ENCODE data around the gene NQO1.

The NQO1 gene

GRCh38 chr16:69724981-69725479 lies 1.3 kb downstream of the NQO1 start:
- CTCF ChIA-PET: interaction anchor here (1.3 to 2.5 kb wide), 2 partner anchors 16 to 30 kb away, joined by 5 to 13 read pairs; partner anchors contain the start of gene NOB1
- Histone ChIP-seq H3K4me3 (ENCODE audit: low read depth, low read length) (no peak overlapping the region), H3K4me1 (ENCODE audit: control insufficient read depth, insufficient read depth, low read length) (no peaks in the 10 kb centered on the region; the same call in 1 of the 2 replicates), H3K27ac (ENCODE audit: extremely low read depth, low read depth, low read length) (no peak overlapping the region), H3K36me3 (ENCODE audit: control insufficient read depth in 2 of 2, insufficient read depth in 1 of 2, low read length in 2 of 2) (no peaks in the 10 kb centered on the region), H3K9me3 (ENCODE audit: control insufficient read depth, insufficient read depth, low read depth, low read length) (no peaks in the 10 kb centered on the region)
- TF ChIP-seq ZNF600 (tag by site-specific recombination; IDR thresholded peaks at IDR 0.05) (no peak), ZNF777 (tag by site-specific recombination; IDR thresholded peaks at IDR 0.05; ENCODE audit: borderline replicate concordance) (no peak), BCL6B (tag by site-specific recombination; IDR thresholded peaks at IDR 0.05) (no peak)
- POLR2A ChIA-PET: interaction anchor here (1.2 to 2.2 kb wide), 2 partner anchors 28 to 29 kb away, joined by 4 to 9 read pairs; partner anchors contain the start of gene NOB1

GRCh38 chr16:69724414-69724873 lies 1.9 kb downstream of the NQO1 start:
- ChIA-PET POLR2A (interaction anchor here (1.2 kb wide), 1 partner anchor 29 kb away, joined by 4 read pairs; no protein-coding TSS in a partner anchor), CTCF (interaction anchor here (0.9 to 2.5 kb wide), 3 partner anchors 14 to 30 kb away, joined by 4 to 13 read pairs (median 5); partner anchors contain the start of gene NOB1)
- Histone ChIP-seq H3K9me3 (ENCODE audit: control insufficient read depth, insufficient read depth, low read depth, low read length) (no peaks in the 10 kb centered on the region), H3K4me3 (ENCODE audit: low read depth, low read length) (no peak overlapping the region), H3K4me1 (ENCODE audit: control insufficient read depth, insufficient read depth, low read length) (no peaks in the 10 kb centered on the region; the same call in 1 of the 2 replicates), H3K27ac (ENCODE audit: extremely low read depth, low read depth, low read length) (no peak overlapping the region), H3K36me3 (ENCODE audit: control insufficient read depth in 2 of 2, insufficient read depth in 1 of 2, low read length in 2 of 2) (no peaks in the 10 kb centered on the region)
- TF ChIP-seq ZNF548 (tag by site-specific recombination; IDR thresholded peaks at IDR 0.05) (no peak), PRDM4 (tag by site-specific recombination; IDR thresholded peaks at IDR 0.05) (no peak)

GRCh38 chr16:69721441-69721957 lies 4.9 kb downstream of the NQO1 start:
- no peak overlapping the region for H3K4me3 ChIP-seq (ENCODE audit: low read depth, low read length)
- no peak overlapping the region for H3K27ac ChIP-seq (ENCODE audit: extremely low read depth, low read depth, low read length)
- H3K4me1 ChIP-seq (ENCODE audit: control insufficient read depth, insufficient read depth, low read length): no peaks in the 10 kb centered on the region
- no peak for TF ChIP-seq ZNF2 (tag by site-specific recombination; IDR thresholded peaks at IDR 0.05)
- TF ChIP-seq ZFHX2 (tag by site-specific recombination; conservative IDR thresholded peaks at IDR 0.05): no peak
- no peak for TF ChIP-seq ZNF174 (tag by site-specific recombination; IDR thresholded peaks at IDR 0.05)
- no peak for TF ChIP-seq ZNF354C (tag by site-specific recombination; IDR thresholded peaks at IDR 0.05; ENCODE audit: borderline replicate concordance, low read depth)
- TF ChIP-seq ZNF350 (tag by site-specific recombination; IDR thresholded peaks at IDR 0.05): no peak
- ChIA-PET CTCF (interaction anchor here (0.8 to 1.4 kb wide), 2 partner anchors 12 to 33 kb away, joined by 3 to 5 read pairs; partner anchors contain the start of gene NOB1), POLR2A (interaction anchor here (0.7 kb wide), 1 partner anchor 18 kb away, joined by 3 read pairs; no protein-coding TSS in a partner anchor)
- H3K9me3 ChIP-seq (ENCODE audit: control insufficient read depth, insufficient read depth, low read depth, low read length): no peaks in the 10 kb centered on the region
- H3K36me3 ChIP-seq (ENCODE audit: control insufficient read depth in 2 of 2, insufficient read depth in 1 of 2, low read length in 2 of 2): no peaks in the 10 kb centered on the region

GRCh38 chr16:69720822-69721430 lies 5.4 kb downstream of the NQO1 start:
- POLR2A ChIA-PET: no interaction called here
- H3K27ac ChIP-seq (ENCODE audit: extremely low read depth, low read depth, low read length): no peak overlapping the region
- no peak for TF ChIP-seq ZNF155 (tag by site-specific recombination; IDR thresholded peaks at IDR 0.05)
- no peak for TF ChIP-seq ZBTB6 (tag by site-specific recombination; IDR thresholded peaks at IDR 0.05)
- no peak for TF ChIP-seq ZNF488 (tag by site-specific recombination; IDR thresholded peaks at IDR 0.05)
- TF ChIP-seq ZNF416 (tag by site-specific recombination; IDR thresholded peaks at IDR 0.05): no peak
- no peak for TF ChIP-seq ZNF530 (tag by site-specific recombination; IDR thresholded peaks at IDR 0.05; ENCODE audit: low read depth)
- no peak for TF ChIP-seq ZNF280C (tag by site-specific recombination; IDR thresholded peaks at IDR 0.05)
- TF ChIP-seq ZNF777 (tag by site-specific recombination; IDR thresholded peaks at IDR 0.05; ENCODE audit: borderline replicate concordance): no peak

More at GRCh38 chr16:69720822-69721430, 5.4 kb downstream of the NQO1 start:
- CTCF ChIA-PET: interaction anchor here (0.7 to 0.8 kb wide), 2 partner anchors 9 to 12 kb away, joined by 3 read pairs; no protein-coding TSS in a partner anchor
- no peaks in the 10 kb centered on the region for H3K36me3 ChIP-seq (ENCODE audit: control insufficient read depth in 2 of 2, insufficient read depth in 1 of 2, low read length in 2 of 2)
- H3K9me3 ChIP-seq (ENCODE audit: control insufficient read depth, insufficient read depth, low read depth, low read length): no peaks in the 10 kb centered on the region
- H3K4me1 ChIP-seq (ENCODE audit: control insufficient read depth, insufficient read depth, low read length): no peaks in the 10 kb centered on the region
- H3K4me3 ChIP-seq (ENCODE audit: low read depth, low read length): no peak overlapping the region

Data from HEK293 (cell line).